GM13977 (cell line): ENCODE results near the gene ASXL1.

Experiments
- DNase-seq: peaks from one replicate; pipeline ENCODE4 v3.0.0; 2012; ENCODE audit warnings: low spot score
- in situ Hi-C: fragments of 300-500 bp; cut with MboI; formaldehyde crosslinking; loops from one replicate; pipeline ENCODE4 v1.12.0; 2022; ENCODE audit warnings: low sequenced_read_pairs, low pct_unique_long_range_greater_than_20kb, mixed read lengths, inconsistent platforms; ENCODE audit not compliant: unreplicated experiment
- TF ChIP-seq, protein P1 (sequence below): IDR thresholded peaks from 2 replicates; pipeline ENCODE4 v1.5.1; 2012; ENCODE audit warnings: mild to moderate bottlenecking, control low read depth; ENCODE audit not compliant: insufficient read depth; ENCODE audit errors: extremely low read depth, missing control alignments

ASXL1 gene

DNA sequence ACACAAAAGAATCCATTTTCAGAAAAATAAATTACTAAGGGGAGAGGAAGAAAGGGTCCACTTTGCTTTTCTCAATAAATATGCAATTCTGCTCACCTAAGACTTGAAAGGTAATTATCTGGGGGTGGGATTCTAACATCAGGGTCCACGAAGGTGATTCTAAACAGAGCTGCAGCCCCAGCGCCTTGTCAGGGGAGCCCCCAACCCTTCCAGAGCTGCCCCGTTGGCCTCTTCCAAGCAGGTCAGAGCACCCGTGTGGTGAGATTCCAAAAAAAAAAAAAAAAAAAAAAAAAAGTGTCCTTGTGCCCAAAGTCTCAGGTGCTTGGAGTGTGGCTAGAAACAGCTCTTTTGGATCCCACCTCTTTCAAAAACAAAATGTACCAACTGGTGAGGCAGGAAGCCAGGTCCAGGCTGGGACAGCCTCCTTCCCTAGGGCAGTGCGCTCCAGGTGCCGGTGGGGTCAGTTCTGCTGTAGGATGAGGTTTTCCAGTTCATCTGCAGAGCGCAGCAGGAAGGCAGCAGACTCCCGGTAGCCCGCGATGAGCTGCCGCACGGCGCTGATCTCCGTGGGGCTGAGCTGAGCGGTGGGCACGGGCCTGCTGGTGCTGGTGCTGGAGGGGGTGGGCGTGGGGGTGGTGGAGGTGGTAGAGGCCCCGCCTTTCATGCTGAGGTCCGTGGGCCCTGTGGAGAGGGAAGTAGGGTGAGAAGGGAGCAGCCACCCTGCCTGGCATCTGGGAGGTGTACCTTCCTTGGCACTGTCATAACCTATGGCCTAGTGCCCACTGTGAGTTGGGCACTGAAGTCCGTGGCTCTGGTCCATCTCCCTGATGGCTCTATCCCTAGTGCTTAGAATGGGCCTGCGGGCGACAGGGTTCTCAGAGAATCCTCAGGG lies 89.3 kb downstream of the ASXL1 start:
- in situ Hi-C loops = no loop called here
- TF ChIP-seq, protein P1, sequence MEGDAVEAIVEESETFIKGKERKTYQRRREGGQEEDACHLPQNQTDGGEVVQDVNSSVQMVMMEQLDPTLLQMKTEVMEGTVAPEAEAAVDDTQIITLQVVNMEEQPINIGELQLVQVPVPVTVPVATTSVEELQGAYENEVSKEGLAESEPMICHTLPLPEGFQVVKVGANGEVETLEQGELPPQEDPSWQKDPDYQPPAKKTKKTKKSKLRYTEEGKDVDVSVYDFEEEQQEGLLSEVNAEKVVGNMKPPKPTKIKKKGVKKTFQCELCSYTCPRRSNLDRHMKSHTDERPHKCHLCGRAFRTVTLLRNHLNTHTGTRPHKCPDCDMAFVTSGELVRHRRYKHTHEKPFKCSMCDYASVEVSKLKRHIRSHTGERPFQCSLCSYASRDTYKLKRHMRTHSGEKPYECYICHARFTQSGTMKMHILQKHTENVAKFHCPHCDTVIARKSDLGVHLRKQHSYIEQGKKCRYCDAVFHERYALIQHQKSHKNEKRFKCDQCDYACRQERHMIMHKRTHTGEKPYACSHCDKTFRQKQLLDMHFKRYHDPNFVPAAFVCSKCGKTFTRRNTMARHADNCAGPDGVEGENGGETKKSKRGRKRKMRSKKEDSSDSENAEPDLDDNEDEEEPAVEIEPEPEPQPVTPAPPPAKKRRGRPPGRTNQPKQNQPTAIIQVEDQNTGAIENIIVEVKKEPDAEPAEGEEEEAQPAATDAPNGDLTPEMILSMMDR = no peak
- DNase-seq = no peak

DNA sequence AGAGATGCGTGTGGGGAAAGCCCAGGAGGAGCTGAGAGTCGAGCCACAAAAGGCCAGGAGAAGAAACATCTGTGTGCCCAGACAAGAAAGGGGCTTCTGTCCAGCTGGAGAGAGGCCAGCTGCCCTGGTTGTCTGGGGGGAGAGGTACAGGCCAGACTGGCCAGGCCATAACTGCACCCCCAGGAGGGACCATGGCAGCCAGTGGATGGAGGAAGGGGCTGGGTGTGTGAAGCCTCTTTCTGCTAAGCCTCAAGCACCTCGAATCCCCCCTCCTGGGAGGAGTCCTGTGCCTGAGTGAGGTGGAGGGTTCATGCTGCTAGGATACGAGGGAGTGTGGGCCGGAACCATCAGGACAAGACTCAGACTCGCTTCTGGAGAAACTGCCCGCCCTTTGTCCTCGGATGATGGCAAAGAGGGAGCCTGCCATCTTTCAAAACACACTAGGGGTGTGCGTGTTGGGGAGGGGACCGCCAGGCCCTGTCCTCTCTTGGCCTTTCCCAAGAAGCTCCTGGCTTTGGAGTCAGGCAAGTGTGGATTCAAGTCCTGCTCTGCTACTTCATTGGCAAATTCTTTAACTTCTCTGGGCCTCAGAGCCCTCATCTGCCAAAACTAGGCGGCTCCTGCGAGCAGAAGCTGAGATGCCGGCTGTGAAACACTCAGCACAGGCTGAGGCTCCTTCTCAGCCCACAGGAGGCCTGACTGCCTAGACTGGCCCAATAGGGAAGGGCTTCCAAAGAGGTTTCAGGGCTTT lies 90.3 kb downstream of the ASXL1 start:
- in situ Hi-C loops = no loop called here
- TF ChIP-seq, protein P1 = no peak
- no peak for DNase-seq

DNA sequence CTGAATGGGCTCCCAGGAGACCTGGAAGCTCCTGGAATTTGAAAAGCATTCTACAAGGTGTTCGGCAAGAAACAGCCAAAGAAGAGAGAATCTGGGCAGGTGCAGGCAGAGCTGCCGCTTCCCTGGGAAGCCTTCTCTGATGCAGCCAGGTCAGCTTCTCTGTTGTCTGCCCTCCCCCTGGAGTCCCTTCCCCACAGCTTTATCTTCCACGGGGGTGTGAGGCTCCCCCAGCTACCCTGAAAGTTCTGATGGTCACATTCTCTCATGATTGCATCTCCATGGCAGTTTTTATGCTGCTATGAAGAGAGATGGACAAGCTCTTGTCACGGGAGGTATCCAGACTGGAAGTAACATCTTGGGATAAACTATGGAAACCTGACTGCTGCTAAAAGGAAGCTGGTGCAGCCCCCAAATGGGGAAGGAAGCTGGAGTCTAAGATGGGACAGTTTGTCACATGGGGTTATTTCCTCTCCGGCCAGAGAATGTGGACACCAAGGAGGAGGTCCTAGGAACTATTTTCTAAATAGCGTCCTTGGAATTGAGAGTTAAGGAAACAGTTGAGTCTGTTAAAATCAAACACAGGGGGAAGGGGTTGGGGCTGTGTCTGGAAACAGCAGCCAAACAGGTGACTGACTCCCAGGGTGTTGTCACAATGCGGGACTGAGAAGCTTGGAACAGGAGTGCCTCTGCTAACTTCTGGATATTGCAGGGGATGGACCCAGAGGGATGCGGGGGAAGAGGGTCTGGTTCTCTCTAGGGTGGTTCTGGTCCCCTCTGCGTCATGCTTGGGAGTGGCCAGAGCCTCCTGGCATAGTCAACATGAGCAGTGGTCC lies 91.1 kb downstream of the ASXL1 start:
- in situ Hi-C loops = no loop called here
- TF ChIP-seq, protein P1 = no peak
- DNase-seq = no peak

DNA sequence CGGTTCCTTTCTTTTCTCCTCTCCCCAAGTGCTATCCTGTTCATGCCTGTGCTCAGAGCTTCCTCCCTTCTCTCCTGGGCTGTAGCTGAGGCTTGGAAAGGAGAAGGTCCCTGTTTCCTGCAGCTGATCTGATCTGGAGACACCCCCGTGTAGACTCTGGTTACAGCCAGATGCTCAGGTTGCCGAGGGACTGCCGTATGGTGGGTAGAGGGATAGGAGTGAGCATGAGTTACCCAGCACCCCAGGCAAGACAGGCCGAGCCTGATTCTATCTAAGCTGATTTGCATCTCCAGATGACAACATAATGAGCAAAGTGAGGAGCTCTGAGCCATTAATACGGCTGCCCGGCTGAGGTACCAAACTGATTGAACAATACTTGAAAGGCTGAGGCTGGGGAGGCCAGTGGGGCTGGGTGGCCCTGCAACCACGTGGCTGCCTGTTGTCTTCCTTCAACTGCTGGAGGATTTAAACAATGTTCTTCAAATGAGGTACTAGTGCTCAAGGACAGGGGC lies 91.8 kb downstream of the ASXL1 start:
- TF ChIP-seq, protein P1 = no peak
- in situ Hi-C loops = no loop called here
- no peak for DNase-seq

DNA sequence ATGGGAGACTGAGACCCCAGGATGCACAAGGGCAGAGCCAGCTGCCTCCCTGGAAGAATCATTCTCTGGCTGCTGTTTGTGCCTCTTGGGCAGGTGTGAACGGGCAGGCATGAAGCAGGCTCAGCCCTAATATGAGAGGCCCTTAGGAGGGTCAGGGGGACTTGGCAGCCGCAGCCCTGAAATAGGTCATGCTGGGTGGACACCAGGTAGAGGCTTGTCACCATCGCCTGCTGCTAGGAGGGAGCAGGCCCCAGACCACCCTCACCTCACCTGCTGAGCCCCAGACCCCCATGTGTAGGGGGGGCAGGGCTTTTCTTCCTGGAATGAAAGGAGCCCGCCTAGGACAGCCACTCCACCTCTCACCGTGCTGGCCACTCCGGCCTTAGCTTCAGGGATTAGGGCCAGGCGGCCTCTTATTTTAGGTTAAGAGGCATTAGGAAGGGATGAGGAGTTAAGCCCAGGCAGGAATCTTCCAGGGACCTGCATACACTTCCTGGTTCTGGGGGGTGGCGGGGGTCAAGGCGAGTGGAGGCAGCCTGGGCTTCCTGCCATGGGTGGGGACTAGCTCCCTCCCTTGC lies 92.4 kb downstream of the ASXL1 start:
- TF ChIP-seq, protein P1 = no peak
- DNase-seq = no peak
- in situ Hi-C loops = no loop called here

DNA sequence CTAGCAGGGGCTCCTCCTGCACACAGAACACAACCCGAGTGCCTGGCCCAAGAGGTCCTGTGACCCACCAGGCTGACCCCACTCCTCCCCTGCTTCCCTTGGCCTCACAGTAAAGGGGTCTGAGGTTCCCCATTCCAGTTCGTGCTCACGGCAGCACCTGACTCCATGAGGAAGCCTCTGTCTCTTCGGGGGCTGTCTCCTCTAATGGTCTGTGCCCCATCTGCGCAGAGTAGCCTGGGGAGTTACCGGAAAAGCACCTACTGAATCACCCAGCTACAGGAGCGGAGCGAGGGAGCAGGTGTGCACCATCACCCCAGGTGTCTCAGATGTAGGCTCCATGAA lies 93.2 kb downstream of the ASXL1 start:
- TF ChIP-seq, protein P1 = no peak
- DNase-seq = no peak
- in situ Hi-C loops = no loop called here
